ENCODE data around the gene SUV39H1. TPM values are rescaled to one million over a fixed set of nuclear protein-coding genes. Genes with fewer than 3 reads are reported as not detected.

Gene SUV39H1
- total RNA-seq, 2 donors from 2014 or later = 7.8 to 10.6 TPM

- H3K4me3 ChIP-seq (ENCODE audit: low read length) = no peak overlapping the region
- WGBS, 2 experiments (ENCODE audit: insufficient coverage in 1 of 2, insufficient read length in 1 of 2) = no CpG with 5 or more reads among the region's 2 CpGs
- TF ChIP-seq CTCF (conservative IDR thresholded peaks at IDR 0.05) = no peak
- no peak overlapping the region for H3K4me3 Mint-ChIP-seq
- H3K4me1 Mint-ChIP-seq = no peaks in the 10 kb centered on the region
- H3K27me3 Mint-ChIP-seq (ENCODE audit: insufficient read depth) = no peaks in the 10 kb centered on the region
- no peaks in the 10 kb centered on the region for H3K36me3 ChIP-seq (ENCODE audit: control insufficient read depth, insufficient read depth, low read length)
- H3K9ac ChIP-seq (ENCODE audit: extremely low read depth, low read length, poor library complexity, severe bottlenecking) = no peak overlapping the region
- no peak overlapping the region for H3K27ac Mint-ChIP-seq
- no peaks in the 10 kb centered on the region for H3K9me3 ChIP-seq (ENCODE audit: control insufficient read depth, low read length)
- H3K27me3 ChIP-seq (ENCODE audit: control insufficient read depth, insufficient read depth, low read length, poor library complexity, severe bottlenecking) = no peaks in the 10 kb centered on the region
- no peak for DNase-seq
- peaks cover 54% of the 10 kb centered on the region for H3K9me3 Mint-ChIP-seq
- no peaks in the 10 kb centered on the region for H3K36me3 Mint-ChIP-seq (ENCODE audit: low read depth)
- no peak overlapping the region for H3K27ac ChIP-seq (ENCODE audit: low read depth, low read length)
- no peaks in the 10 kb centered on the region for H3K4me1 ChIP-seq (ENCODE audit: control insufficient read depth, insufficient read depth, low read length)
These were observed 30.1 kb downstream of the SUV39H1 start for GRCh38 chrX:48726596-48726995.

- TF ChIP-seq CTCF (conservative IDR thresholded peaks at IDR 0.05) = no peak
These were observed 32.1 kb downstream of the SUV39H1 start for GRCh38 chrX:48728653-48729052.

DNA sequence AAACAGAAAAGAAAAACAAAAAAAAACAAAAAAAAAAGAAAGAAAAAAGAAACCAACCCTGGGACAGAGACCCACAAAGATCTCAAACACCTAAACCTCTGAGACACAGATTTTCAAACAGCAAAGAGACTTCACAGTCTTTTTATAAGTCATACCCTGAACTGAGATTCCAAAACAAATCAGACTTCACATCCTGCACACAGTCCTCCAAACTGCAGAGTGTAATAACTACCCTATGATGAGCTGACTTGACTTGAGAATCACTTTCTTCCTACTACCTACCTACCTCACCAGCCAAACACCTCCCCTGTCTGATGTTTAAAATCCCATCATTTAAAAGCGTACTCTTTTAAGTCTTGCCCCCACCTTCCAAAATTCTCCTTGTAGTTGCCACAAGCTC lies 39.8 kb downstream of the SUV39H1 start:
- H3K4me3 ChIP-seq (ENCODE audit: low read length) = no peak overlapping the region
- DNase-seq = no peak
- H3K9ac ChIP-seq (ENCODE audit: extremely low read depth, low read length, poor library complexity, severe bottlenecking) = no peak overlapping the region
- peaks cover 60% of the 10 kb centered on the region for H3K9me3 Mint-ChIP-seq
- no peak for TF ChIP-seq CTCF (conservative IDR thresholded peaks at IDR 0.05)
- peaks cover 5% of the 10 kb centered on the region for H3K4me1 Mint-ChIP-seq
- no peaks in the 10 kb centered on the region for H3K27me3 ChIP-seq (ENCODE audit: control insufficient read depth, insufficient read depth, low read length, poor library complexity, severe bottlenecking)
- H3K4me1 ChIP-seq (ENCODE audit: control insufficient read depth, insufficient read depth, low read length) = no peaks in the 10 kb centered on the region
- peak overlapping the region; percentile 77 for H3K4me3 Mint-ChIP-seq
- no peaks in the 10 kb centered on the region for H3K27me3 Mint-ChIP-seq (ENCODE audit: insufficient read depth)
- no peaks in the 10 kb centered on the region for H3K36me3 ChIP-seq (ENCODE audit: control insufficient read depth, insufficient read depth, low read length)
- no peak overlapping the region for H3K27ac ChIP-seq (ENCODE audit: low read depth, low read length)
- H3K27ac Mint-ChIP-seq = no peak overlapping the region
- WGBS, 2 experiments (ENCODE audit: insufficient coverage in 1 of 2, insufficient read length in 1 of 2) = 95% methylated on average over 1 of the region's 1 CpG; no CpG with 5 or more reads in 1 of the 2 experiments
- no peaks in the 10 kb centered on the region for H3K9me3 ChIP-seq (ENCODE audit: control insufficient read depth, low read length)
- no peaks in the 10 kb centered on the region for H3K36me3 Mint-ChIP-seq (ENCODE audit: low read depth)

More at GRCh38 chrX:48728653-48729052, 32.1 kb downstream of the SUV39H1 start:
- no peak for DNase-seq
- Histone ChIP-seq H3K4me1 (ENCODE audit: control insufficient read depth, insufficient read depth, low read length) (no peaks in the 10 kb centered on the region), H3K9me3 (ENCODE audit: control insufficient read depth, low read length) (no peaks in the 10 kb centered on the region), H3K27ac (ENCODE audit: low read depth, low read length) (no peak overlapping the region), H3K27me3 (ENCODE audit: control insufficient read depth, insufficient read depth, low read length, poor library complexity, severe bottlenecking) (no peaks in the 10 kb centered on the region), H3K36me3 (ENCODE audit: control insufficient read depth, insufficient read depth, low read length) (no peaks in the 10 kb centered on the region), H3K4me3 (ENCODE audit: low read length) (no peak overlapping the region), H3K9ac (ENCODE audit: extremely low read depth, low read length, poor library complexity, severe bottlenecking) (no peak overlapping the region)
- no peaks in the 10 kb centered on the region for H3K4me1 Mint-ChIP-seq
- no peak overlapping the region for H3K27ac Mint-ChIP-seq
- no peak overlapping the region for H3K4me3 Mint-ChIP-seq
- H3K36me3 Mint-ChIP-seq (ENCODE audit: low read depth) = no peaks in the 10 kb centered on the region
- H3K9me3 Mint-ChIP-seq = peaks cover 64% of the 10 kb centered on the region
- H3K27me3 Mint-ChIP-seq (ENCODE audit: insufficient read depth) = no peaks in the 10 kb centered on the region
